ENCODE data around the gene PHLDA2.

The PHLDA2 gene

DNA sequence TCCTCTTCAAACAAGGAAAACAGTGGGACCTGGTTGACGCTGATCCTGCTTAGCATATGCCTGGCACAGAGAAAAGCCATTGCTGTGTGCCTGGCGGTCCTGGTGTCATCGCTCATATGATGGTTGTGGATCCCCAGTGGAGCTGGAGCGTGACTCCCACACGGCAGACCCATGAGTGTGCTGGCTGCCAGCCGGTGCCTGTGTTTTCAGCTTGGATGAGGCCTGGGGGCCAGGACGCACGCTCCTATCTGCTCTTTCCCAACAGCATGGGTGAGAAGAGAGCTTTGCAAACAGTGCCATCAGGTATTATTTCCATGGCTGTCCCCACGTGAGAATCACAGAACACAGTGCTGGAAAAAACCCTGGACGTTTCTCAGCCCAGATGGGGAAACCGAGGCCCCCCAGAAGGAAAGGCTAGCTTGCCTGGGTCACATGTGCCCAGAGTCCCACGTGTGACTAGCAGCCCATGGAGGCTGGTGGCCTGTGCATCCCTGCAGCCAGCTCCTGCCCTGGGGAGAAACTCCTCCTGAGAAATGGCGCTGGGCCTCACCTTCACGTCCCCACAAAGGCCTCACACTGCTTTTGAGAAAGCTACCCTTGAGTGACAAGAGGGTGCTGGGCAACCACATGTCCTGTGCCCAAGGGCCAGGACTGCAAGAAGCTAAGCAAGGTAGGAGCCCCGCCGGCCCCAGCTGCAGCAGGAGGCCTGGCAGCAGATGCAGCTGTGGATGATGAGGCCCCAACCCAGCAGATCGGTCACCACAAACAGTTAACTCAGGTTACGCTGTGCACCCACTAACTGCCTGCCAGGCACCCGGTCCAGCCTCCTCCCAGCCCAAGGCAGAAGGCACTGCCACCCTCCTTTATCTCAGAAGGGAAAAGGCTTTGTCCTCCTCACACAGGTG lies 47.9 kb downstream of the PHLDA2 start:
- no peak for DNase-seq

DNA sequence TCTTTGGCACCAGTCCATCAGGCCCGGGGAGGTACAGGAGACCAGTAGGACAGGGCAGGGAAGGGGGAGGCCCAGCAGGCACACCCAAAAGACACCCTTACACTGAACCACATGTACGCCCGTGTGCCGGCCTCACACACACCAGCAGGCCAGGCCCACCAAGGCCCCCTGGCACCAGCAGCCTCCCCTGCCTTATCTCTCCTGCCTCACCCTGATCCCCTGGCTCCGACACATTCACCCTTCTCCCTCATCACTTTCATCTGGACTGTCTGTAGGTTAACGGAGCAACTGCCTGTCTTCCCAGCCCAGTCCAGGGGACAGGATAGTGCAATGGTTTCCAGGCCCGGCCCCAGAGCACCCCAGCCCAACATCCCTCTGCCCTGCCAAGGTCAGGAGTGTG lies 48.6 kb downstream of the PHLDA2 start:
- DNase-seq, result no peak

DNA sequence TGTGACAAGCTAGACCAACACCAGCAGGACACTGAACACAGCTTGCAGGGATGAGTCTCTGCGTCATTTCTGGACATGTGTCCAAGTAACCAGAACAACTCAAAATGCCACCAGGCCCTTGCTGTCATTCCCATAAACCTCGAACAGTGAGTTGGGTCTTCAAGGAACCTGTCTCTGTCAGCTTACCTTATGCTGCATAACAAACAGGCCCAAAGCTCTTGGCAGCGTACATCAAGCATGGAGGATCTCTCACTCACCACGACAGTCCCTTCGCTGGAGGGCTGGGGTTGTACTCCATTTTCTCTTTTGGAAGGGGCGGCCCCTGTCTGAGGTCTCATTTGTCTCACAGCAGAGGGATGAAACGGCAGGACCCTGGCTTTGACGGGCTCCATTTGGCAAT lies 50.4 kb downstream of the PHLDA2 start:
- DNase-seq, result no peak

Data from fibroblast of upper back skin (primary cell).